Loucy (cell line): ENCODE results near the gene TRIM67.
"Not testable (repeated sequence)": the region's sequence is repeated elsewhere in the genome, so short reads cannot be mapped to it uniquely, and the experiment has no call there.

ENCODE experiments used
- EZH2phosphoT487 ChIP-seq: fragments of 200-600 bp; IDR thresholded peaks from 2 replicates; pipeline ENCODE4 v1.6.1; 2018; ENCODE audit warnings: antibody characterized with exemption, mild to moderate bottlenecking, moderate library complexity, borderline replicate concordance
- TF ChIP-seq, protein P1 (sequence below): fragments of 200-600 bp; sonication (generic); conservative IDR thresholded peaks from 2 replicates; pipeline ENCODE4 v1.5.1; 2014; ENCODE audit warnings: mild to moderate bottlenecking, antibody characterized with exemption, low read length

DNA sequence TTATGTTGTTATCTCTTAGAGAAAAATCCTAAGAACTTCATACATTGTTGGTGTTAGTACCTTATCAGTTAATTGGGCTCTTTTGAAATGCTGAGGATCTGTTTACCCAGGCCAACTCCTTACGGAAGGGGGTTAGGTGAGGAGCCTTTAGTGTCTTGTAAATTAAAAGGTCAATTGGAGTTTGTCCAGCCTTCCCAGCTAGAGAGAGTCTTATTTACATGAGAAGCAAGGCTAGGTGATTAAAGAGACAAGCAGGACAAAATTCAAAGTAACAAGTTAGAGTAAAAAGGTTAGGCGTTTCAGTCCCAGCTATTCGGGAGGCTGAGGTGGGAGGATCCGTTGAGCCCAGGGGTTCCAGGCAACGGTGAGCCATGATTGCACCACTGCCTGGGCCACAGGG, 50.4 kb downstream of the TRIM67 start:
- not testable (repeated sequence) for TF ChIP-seq EZH2phosphoT487
- TF ChIP-seq, protein P1, sequence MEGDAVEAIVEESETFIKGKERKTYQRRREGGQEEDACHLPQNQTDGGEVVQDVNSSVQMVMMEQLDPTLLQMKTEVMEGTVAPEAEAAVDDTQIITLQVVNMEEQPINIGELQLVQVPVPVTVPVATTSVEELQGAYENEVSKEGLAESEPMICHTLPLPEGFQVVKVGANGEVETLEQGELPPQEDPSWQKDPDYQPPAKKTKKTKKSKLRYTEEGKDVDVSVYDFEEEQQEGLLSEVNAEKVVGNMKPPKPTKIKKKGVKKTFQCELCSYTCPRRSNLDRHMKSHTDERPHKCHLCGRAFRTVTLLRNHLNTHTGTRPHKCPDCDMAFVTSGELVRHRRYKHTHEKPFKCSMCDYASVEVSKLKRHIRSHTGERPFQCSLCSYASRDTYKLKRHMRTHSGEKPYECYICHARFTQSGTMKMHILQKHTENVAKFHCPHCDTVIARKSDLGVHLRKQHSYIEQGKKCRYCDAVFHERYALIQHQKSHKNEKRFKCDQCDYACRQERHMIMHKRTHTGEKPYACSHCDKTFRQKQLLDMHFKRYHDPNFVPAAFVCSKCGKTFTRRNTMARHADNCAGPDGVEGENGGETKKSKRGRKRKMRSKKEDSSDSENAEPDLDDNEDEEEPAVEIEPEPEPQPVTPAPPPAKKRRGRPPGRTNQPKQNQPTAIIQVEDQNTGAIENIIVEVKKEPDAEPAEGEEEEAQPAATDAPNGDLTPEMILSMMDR, result not testable (repeated sequence)
